Vagina (tissue), 2 donors: ENCODE measurements around the gene AGRN.

Experiments
- POLR2A ChIP-seq, 2 donors: fragments of 450-650 bp; IDR thresholded peaks; one replicate each; pipeline ENCODE4 v1.6.1; 2017; ENCODE audit warnings: antibody characterized with exemption in 2 of 2, mild to moderate bottlenecking in 2 of 2, moderate library complexity in 2 of 2
- POLR2AphosphoS5 ChIP-seq, 2 donors: sonication (generic); formaldehyde crosslinking; IDR thresholded peaks; one replicate each; pipeline ENCODE4 v1.9.0; 2017; ENCODE audit warnings: antibody characterized with exemption in 2 of 2, mild to moderate bottlenecking in 2 of 2, low read depth in 1 of 2; ENCODE audit not compliant: insufficient read depth in 1 of 2
- TF ChIP-seq, protein P1 (sequence below), 3 experiments: fragments of 450-650 bp in 2 of 3; fragments of 200-600 bp in 1 of 3; sonication (generic) in 1 of 3; IDR thresholded peaks; one replicate each; pipeline ENCODE4 v1.5.1; 2017 to 2019; ENCODE audit warnings: antibody characterized with exemption in 3 of 3, mild to moderate bottlenecking in 2 of 3, moderate library complexity in 2 of 3

- TF ChIP-seq, protein P1, sequence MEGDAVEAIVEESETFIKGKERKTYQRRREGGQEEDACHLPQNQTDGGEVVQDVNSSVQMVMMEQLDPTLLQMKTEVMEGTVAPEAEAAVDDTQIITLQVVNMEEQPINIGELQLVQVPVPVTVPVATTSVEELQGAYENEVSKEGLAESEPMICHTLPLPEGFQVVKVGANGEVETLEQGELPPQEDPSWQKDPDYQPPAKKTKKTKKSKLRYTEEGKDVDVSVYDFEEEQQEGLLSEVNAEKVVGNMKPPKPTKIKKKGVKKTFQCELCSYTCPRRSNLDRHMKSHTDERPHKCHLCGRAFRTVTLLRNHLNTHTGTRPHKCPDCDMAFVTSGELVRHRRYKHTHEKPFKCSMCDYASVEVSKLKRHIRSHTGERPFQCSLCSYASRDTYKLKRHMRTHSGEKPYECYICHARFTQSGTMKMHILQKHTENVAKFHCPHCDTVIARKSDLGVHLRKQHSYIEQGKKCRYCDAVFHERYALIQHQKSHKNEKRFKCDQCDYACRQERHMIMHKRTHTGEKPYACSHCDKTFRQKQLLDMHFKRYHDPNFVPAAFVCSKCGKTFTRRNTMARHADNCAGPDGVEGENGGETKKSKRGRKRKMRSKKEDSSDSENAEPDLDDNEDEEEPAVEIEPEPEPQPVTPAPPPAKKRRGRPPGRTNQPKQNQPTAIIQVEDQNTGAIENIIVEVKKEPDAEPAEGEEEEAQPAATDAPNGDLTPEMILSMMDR (IDR thresholded peaks at IDR 0.05): no peak
- TF ChIP-seq POLR2AphosphoS5 (IDR thresholded peaks at IDR 0.05; ENCODE audit: insufficient read depth in 1 of 2, low read depth in 1 of 2) (no peak), POLR2A (IDR thresholded peaks at IDR 0.05) (no peak)
These were observed 27.6 kb upstream of the AGRN start for GRCh38 chr1:992362-992761.
